Measurements from ENCODE around the gene LDLRAD3. TPM values are rescaled to one million over a fixed set of nuclear protein-coding genes. Genes with fewer than 3 reads are reported as not detected.
A peak's percentile ranks its signal among the peaks of the same experiment; 100 is the strongest.

Gene LDLRAD3
- total and polyA plus RNA-seq, 7 donors = 5.9 to 20.7 (median 12.1) TPM

DNA sequence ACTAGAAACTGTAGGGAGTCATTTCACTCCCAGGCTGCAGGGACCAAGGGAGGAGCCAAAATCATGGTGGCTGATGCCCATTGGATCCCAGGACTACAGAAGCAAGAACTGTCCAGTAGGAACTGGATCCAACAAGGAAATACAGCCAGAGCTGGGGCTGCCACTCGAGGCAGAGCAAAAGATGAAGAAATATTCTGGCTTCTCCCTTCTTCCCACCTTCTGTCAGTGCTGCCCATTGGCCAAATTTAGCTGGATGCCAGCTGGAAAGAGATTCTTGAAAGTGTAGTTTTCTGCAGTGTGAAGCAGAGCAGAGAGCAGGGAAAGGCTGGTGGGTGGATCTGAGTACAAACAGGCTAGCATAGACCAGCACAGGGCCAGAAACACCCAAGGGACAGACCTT is 299.8 kb downstream of the LDLRAD3 start:
- no peaks in the 10 kb centered on the region for H3K36me3 ChIP-seq (ENCODE audit: insufficient read depth in 1 of 2, low read depth in 1 of 2)
- H3K4me1 ChIP-seq = no peaks in the 10 kb centered on the region
- WGBS, 3 donors = 27 to 35% (median 29%) methylated on average over 1 of the region's 1 CpG
- TF ChIP-seq, protein P1, sequence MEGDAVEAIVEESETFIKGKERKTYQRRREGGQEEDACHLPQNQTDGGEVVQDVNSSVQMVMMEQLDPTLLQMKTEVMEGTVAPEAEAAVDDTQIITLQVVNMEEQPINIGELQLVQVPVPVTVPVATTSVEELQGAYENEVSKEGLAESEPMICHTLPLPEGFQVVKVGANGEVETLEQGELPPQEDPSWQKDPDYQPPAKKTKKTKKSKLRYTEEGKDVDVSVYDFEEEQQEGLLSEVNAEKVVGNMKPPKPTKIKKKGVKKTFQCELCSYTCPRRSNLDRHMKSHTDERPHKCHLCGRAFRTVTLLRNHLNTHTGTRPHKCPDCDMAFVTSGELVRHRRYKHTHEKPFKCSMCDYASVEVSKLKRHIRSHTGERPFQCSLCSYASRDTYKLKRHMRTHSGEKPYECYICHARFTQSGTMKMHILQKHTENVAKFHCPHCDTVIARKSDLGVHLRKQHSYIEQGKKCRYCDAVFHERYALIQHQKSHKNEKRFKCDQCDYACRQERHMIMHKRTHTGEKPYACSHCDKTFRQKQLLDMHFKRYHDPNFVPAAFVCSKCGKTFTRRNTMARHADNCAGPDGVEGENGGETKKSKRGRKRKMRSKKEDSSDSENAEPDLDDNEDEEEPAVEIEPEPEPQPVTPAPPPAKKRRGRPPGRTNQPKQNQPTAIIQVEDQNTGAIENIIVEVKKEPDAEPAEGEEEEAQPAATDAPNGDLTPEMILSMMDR (IDR thresholded peaks at IDR 0.05) = no peak
- H3K27ac ChIP-seq = no peak overlapping the region
- DNase-seq = no peak
- ATAC-seq = peak in 1 of 4 donors; percentile 20
- no peaks in the 10 kb centered on the region for H3K9me3 ChIP-seq
- intact Hi-C loops (cut with DNase I) = no loop called here
- no peak overlapping the region for H3K4me3 ChIP-seq
- peaks cover 0 to 3% (median 0%) of the 10 kb centered on the region in 3 donors for H3K27me3 ChIP-seq (ENCODE audit: insufficient read depth in 3 of 3, low read length in 2 of 3)

DNA sequence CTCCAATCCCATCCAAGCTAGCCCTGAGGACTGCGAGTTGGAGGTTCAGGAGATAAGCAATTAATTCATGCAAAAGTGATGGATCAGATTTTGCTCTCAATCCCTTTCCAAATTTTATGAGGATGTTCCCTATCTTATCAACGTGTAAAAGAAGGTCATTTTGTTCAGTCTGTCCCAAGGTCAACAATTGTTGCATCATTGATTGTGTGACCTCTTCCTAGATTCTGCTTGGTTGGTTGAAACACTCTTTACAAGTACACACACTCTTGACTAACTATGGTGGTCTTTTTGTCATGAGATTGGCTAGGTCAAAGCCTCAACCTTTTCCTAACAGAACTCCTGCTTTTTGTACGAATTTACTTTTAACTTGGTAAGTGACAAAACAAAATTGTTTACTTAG is 303.6 kb downstream of the LDLRAD3 start:
- ATAC-seq (no peak), DNase-seq (no peak)
- WGBS, 3 donors = 58 to 72% (median 71%) methylated on average over 3 of the region's 3 CpGs
- intact Hi-C loops (cut with DNase I) = no loop called here
- TF ChIP-seq, protein P1 (IDR thresholded peaks at IDR 0.05) = no peak
- no peaks in the 10 kb centered on the region for H3K36me3 ChIP-seq (ENCODE audit: insufficient read depth in 1 of 2, low read depth in 1 of 2)
- peaks cover 0 to 6% (median 0%) of the 10 kb centered on the region in 3 donors for H3K27me3 ChIP-seq (ENCODE audit: insufficient read depth in 3 of 3, low read length in 2 of 3)
- no peak overlapping the region for H3K27ac ChIP-seq
- H3K4me1 ChIP-seq = no peaks in the 10 kb centered on the region
- H3K9me3 ChIP-seq = peaks cover 6% of the 10 kb centered on the region
- no peak overlapping the region for H3K4me3 ChIP-seq

DNA sequence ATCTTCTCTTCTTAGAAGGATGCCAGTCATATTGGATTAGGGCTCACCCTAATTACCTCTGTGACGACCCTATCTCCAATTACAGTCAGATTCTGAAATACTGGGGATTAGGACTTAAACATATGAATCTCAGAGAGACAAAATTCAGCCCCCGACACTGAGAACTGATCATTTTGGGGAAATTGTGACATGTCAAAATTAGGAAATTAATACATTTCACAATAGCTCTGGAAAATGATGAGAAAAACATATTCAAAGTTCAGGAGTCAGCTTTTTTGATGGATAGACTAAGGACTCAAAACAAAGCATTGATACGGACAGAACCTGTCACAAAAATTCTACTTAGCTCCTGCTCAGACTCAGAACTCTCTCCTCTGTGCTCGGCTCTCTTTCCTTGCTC is 304.6 kb downstream of the LDLRAD3 start:
- H3K4me3 ChIP-seq = no peak overlapping the region
- peaks cover 0 to 6% (median 0%) of the 10 kb centered on the region in 3 donors for H3K27me3 ChIP-seq (ENCODE audit: insufficient read depth in 3 of 3, low read length in 2 of 3)
- no peak overlapping the region for H3K27ac ChIP-seq
- no peaks in the 10 kb centered on the region for H3K36me3 ChIP-seq (ENCODE audit: insufficient read depth in 1 of 2, low read depth in 1 of 2)
- 80 to 84% (median 81%) methylated on average over 4 of the region's 4 CpGs for WGBS, 3 donors
- intact Hi-C loops (cut with DNase I) = no loop called here
- peaks cover 6% of the 10 kb centered on the region for H3K9me3 ChIP-seq
- no peak for ATAC-seq
- TF ChIP-seq, protein P1 (IDR thresholded peaks at IDR 0.05) = no peak
- DNase-seq = no peak
- no peaks in the 10 kb centered on the region for H3K4me1 ChIP-seq

DNA sequence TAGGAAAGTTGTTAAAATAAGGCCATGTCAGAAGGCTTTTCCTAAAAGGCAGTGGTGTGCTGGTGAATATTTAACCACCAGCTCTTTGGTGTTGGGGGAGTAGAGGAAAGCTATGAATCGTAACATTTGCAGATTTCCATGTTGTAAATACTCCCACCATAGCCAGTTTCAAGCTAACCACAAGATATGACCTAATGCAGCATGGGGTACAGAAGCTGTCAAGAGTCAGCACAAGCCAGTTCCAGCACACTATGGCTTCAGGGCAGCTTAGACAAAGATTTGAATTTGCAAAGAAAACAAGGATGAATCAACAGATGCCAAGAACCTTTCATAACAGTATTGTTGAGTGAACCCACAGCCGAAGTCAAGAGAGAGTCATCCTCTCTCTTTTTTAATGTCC is 305.4 kb downstream of the LDLRAD3 start:
- WGBS, 3 donors = 90 to 95% (median 92%) methylated on average over 2 of the region's 2 CpGs
- Histone ChIP-seq H3K9me3 (peaks cover 6% of the 10 kb centered on the region), H3K36me3 (ENCODE audit: insufficient read depth in 1 of 2, low read depth in 1 of 2) (no peaks in the 10 kb centered on the region), H3K4me3 (no peak overlapping the region), H3K4me1 (no peaks in the 10 kb centered on the region), H3K27ac (no peak overlapping the region), H3K27me3 (ENCODE audit: insufficient read depth in 3 of 3, low read length in 2 of 3) (peaks cover 0 to 6% (median 0%) of the 10 kb centered on the region in 3 donors)
- intact Hi-C loops (cut with DNase I) = no loop called here
- TF ChIP-seq, protein P1 (IDR thresholded peaks at IDR 0.05) = no peak
- no peak for DNase-seq
- ATAC-seq = no peak

GRCh38 chr11:36251823-36252222 is 308.0 kb downstream of the LDLRAD3 start:
- Histone ChIP-seq H3K36me3 (ENCODE audit: insufficient read depth in 1 of 2, low read depth in 1 of 2) (no peaks in the 10 kb centered on the region), H3K9me3 (peaks cover 9% of the 10 kb centered on the region), H3K27ac (no peak overlapping the region), H3K27me3 (ENCODE audit: insufficient read depth in 3 of 3, low read length in 2 of 3) (peaks cover 0 to 6% (median 0%) of the 10 kb centered on the region in 3 donors), H3K4me1 (no peaks in the 10 kb centered on the region), H3K4me3 (no peak overlapping the region)
- intact Hi-C loops (cut with DNase I) = no loop called here
- no peak for DNase-seq
- 83 to 92% (median 92%) methylated on average over 2 of the region's 2 CpGs for WGBS, 3 donors
- TF ChIP-seq, protein P1 (IDR thresholded peaks at IDR 0.05) = no peak
- no peak for ATAC-seq

Measured in psoas muscle (tissue), 8 donors.